Stimulated activated effector memory CD8-positive, alpha-beta T cell treated with anti-CD3 and anti-CD28 coated beads, Interleukin-12 subunit alpha, Interleukin-12 subunit beta, amount 100 ng/mL, for 72 hours (primary cell): ENCODE data around the gene KLK14.

Experiments
- ATAC-seq: fragments of 150-1000 bp; cut with Tn5 transposase; 2 replicates; pipeline ENCODE4 v1.10.0; 2021
- DNase-seq, 2 donors: peaks; one replicate each; pipeline ENCODE4 v3.0.0; 2021 to 2022; ENCODE audit warnings: low spot score in 2 of 2
- H3K27ac Mint-ChIP-seq: one replicate; pipeline ENCODE4 v1.8.0; 2022; ENCODE audit warnings: mild to moderate bottlenecking, mixed read lengths
- H3K36me3 Mint-ChIP-seq: one replicate; pipeline ENCODE4 v1.8.0; 2022; ENCODE audit warnings: mild to moderate bottlenecking, mixed read lengths
- H3K4me1 Mint-ChIP-seq: one replicate; pipeline ENCODE4 v1.8.0; 2022; ENCODE audit warnings: mixed read lengths
- H3K4me3 Mint-ChIP-seq: one replicate; pipeline ENCODE4 v1.8.0; 2022; ENCODE audit warnings: mild to moderate bottlenecking, mixed read lengths
- H3K9me3 Mint-ChIP-seq: one replicate; pipeline ENCODE4 v1.8.0; 2022; ENCODE audit warnings: mixed read lengths

Gene KLK14

DNA sequence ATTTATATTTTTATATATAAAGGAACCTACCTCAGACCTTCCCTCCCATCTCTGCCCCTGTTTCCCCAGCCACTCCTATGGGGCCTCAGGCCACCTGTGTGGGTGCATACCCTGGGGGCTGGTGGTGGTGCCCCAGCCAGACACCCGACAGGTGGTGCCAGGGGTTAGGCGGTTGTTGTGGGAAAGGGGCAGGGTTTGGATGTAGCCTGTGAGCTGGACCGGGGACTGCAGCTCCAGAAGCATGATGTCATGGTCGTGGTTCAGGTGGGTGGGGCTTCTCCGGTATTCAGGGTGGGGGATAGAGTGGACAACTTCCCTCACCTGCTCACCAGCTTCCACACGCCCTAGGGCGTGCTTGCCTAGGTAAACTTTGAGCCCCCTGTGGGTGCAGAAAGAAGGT, 23.0 kb downstream of the KLK14 start:
- Mint-ChIP-seq H3K36me3 (no peaks in the 10 kb centered on the region), H3K27ac (no peak overlapping the region), H3K4me1 (no peaks in the 10 kb centered on the region), H3K4me3 (no peak overlapping the region), H3K9me3 (no peaks in the 10 kb centered on the region)
- ATAC-seq (no peak), DNase-seq (no peak)

DNA sequence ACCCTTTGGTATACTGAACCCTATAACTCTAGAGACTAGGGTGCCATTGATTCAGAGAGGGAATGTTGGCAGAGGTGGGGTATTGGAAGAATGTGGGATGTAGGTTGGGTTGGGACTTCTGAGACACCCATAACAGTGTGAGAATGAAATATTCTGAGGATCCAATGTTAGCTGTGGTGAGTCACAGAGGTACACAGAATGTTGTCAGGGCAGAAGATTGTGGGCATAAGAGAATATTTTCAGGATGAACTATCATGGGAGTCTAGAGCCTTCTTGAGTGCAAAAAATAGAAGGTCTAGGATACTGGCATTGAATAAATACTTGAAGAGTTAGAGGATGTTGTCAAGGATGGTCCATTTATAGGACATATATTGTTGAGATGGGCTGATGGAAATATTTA, 26.8 kb downstream of the KLK14 start:
- DNase-seq: no peak
- H3K36me3 Mint-ChIP-seq: no peaks in the 10 kb centered on the region
- ATAC-seq: no peak
- H3K4me3 Mint-ChIP-seq: no peak overlapping the region
- H3K9me3 Mint-ChIP-seq: no peaks in the 10 kb centered on the region
- no peak overlapping the region for H3K27ac Mint-ChIP-seq
- H3K4me1 Mint-ChIP-seq: no peaks in the 10 kb centered on the region

DNA sequence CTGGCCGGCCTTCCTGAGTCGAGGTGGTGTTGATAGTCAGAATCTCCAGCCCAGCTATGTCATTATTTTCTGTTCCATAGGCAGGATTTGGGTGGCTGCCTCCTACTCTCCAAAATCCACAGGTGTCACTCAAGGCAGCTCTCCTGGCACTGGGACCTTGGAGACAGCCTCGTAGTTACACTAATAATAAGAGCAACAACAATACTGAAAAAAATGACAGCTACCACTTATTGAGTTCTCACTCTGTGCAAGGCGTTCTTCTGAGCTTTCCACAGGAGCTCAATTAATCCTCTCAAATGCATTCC, 35.7 kb downstream of the KLK14 start:
- DNase-seq (no peak), ATAC-seq (no peak)
- Mint-ChIP-seq H3K27ac (no peak overlapping the region), H3K36me3 (no peaks in the 10 kb centered on the region), H3K4me1 (no peaks in the 10 kb centered on the region), H3K9me3 (no peaks in the 10 kb centered on the region), H3K4me3 (no peak overlapping the region)

DNA sequence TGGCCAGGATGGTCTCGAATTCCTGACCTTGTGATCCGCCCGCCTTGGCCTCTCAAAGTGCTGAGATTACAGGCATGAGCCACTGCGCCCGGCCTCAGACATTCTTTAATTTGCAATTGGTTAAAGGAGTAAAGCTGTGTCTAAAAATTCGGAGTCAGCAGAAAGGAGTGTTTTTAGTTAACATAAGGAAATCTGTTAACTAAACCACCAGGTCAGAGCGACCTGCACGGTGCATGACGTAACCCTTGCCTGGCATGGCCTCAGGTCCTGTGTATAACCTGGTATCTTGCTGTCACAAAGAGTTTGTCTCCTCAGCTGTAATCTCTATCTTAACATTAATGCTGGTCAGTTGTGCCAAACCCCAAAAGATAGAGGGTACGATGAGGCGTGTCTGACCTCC, 38.4 kb downstream of the KLK14 start:
- Mint-ChIP-seq H3K4me3 (no peak overlapping the region), H3K36me3 (no peaks in the 10 kb centered on the region), H3K27ac (no peak overlapping the region), H3K4me1 (no peaks in the 10 kb centered on the region), H3K9me3 (no peaks in the 10 kb centered on the region)
- ATAC-seq (no peak), DNase-seq (no peak)

DNA sequence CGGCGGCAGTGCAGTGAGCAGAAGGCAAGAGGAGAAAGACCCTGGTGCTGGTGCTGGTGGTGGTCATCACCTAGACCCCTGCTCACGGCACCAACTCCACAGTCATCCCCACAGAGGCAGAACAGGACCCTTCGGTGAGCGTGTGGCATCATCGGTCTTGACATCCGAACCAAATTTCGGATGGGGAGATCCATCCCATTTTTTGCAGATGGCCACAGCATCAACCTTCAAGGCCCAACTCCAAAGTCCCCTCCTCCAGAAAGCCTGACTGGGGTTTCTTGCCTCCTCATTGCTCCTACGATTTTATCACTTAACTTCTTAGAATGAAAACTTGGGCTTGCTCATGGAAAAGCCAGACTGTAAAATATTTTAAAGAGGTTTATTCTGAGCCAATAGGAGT, 39.2 kb downstream of the KLK14 start:
- Mint-ChIP-seq H3K4me3 (no peak overlapping the region), H3K9me3 (no peaks in the 10 kb centered on the region), H3K36me3 (no peaks in the 10 kb centered on the region), H3K27ac (no peak overlapping the region), H3K4me1 (no peaks in the 10 kb centered on the region)
- DNase-seq (no peak), ATAC-seq (no peak)

DNA sequence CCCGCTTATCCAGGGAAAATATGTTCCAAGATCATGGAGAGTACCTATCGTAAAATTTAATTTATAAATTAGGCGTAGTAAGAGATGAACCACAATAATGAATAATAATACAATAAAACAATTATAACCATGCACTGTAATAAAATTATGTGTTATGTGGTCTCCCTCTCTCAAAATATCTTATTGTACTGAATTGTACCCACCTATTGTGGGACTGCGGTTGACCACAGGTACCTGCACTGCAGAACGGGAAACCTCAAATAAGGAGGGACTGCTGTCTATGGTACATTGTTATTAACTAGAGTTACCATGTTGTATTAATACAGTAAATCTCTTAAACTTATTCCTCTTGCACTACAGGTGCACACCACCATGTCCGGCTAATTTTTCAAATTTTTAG, 42.5 kb downstream of the KLK14 start:
- Mint-ChIP-seq H3K36me3 (peaks cover 4% of the 10 kb centered on the region), H3K4me3 (no peak overlapping the region), H3K4me1 (no peaks in the 10 kb centered on the region), H3K9me3 (no peaks in the 10 kb centered on the region), H3K27ac (no peak overlapping the region)
- ATAC-seq: no peak
- DNase-seq: no peak

GRCh38 chr19:51036519-51036918, 46.2 kb downstream of the KLK14 start:
- ATAC-seq (no peak), DNase-seq (no peak)
- no peaks in the 10 kb centered on the region for H3K9me3 Mint-ChIP-seq
- peaks cover 4% of the 10 kb centered on the region for H3K36me3 Mint-ChIP-seq
- no peak overlapping the region for H3K4me3 Mint-ChIP-seq
- H3K4me1 Mint-ChIP-seq: no peaks in the 10 kb centered on the region
- H3K27ac Mint-ChIP-seq: no peak overlapping the region

DNA sequence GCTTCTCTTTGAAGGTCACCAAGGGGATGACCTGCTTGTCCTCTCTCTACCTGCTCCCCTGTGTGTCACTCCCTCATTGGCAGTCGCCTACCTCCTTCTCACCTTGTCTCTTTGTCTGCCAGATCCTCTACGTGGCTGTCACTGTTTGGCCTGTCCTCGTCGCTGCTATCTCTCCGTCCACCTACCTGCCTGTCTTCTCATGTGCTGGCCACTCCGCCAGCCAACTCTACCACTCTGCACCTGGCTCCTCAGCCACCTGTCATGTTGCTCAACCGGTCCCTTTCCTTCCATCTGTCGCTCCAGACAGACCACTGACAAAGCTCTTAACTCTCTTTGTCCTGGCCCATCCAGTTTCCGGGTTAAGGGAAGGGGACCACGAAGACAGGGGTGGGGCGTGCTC, 48.0 kb downstream of the KLK14 start, which contains the start of gene KLK12:
Gene KLK12 (minus strand): TSS at position 299 of the 400 bp plus-strand sequence. CDS start 381 bp downstream, outside the sequence.
- H3K4me1 Mint-ChIP-seq: no peaks in the 10 kb centered on the region
- no peak within 1 kb of the TSS for H3K27ac Mint-ChIP-seq
- H3K9me3 Mint-ChIP-seq: no peaks in the 10 kb centered on the region
- DNase-seq (no peak), ATAC-seq (no peak)
- H3K36me3 Mint-ChIP-seq: peaks cover 4% of the 10 kb centered on the region
- H3K4me3 Mint-ChIP-seq: no peak within 1 kb of the TSS

DNA sequence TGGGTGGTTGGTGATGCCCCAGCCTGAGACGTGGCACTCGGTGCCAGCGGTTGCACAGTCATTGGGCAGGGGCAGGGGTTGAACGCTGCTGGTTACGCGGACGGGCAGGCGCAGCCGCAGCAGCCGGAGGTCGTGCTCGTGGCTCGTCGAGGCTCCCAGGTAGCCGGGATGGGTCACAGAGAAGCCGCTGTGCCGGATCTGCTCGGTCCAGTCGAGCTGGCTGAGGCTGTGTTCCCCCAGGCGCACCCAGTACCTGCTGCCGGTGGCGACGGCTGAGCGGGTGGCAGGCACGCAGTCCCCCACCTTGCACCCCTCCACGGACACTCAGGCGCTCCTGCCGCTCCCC, 50.8 kb downstream of the KLK14 start:
- Mint-ChIP-seq H3K4me3 (no peak overlapping the region), H3K36me3 (peaks cover 4% of the 10 kb centered on the region), H3K4me1 (no peaks in the 10 kb centered on the region), H3K27ac (no peak overlapping the region), H3K9me3 (no peaks in the 10 kb centered on the region)
- ATAC-seq: no peak
- no peak for DNase-seq

DNA sequence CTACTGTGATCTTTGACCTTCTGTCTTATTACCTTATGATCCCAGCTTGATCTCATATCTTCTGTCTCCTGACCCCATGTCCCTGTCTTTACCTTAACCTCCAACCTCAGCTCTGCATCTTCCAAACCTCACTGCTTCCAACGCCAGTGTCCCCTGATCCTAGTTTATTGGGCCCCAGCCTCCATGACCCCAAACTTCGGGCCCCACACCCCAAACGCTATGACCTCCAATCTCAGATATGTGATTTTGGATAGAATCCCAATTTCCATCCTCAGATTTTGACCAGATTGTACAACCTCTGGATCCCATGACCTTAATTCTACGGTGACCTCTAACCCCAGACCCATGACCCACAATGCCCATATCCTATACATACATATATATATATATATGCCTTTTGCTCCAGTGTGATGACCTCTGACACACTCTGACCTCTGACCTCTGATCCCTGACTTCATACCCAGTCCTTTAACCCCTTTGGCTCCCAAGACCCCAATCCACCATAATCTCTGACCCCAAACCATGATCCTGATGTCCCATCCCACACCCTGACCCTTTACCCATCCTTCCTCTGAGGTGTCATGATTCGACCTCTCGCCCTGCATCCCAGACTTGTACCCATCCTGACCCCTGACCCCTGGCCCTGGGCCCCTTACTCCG, 51.3 kb downstream of the KLK14 start:
- ATAC-seq (no peak), DNase-seq (no peak)
- no peak overlapping the region for H3K4me3 Mint-ChIP-seq
- H3K4me1 Mint-ChIP-seq: no peaks in the 10 kb centered on the region
- H3K9me3 Mint-ChIP-seq: no peaks in the 10 kb centered on the region
- no peak overlapping the region for H3K27ac Mint-ChIP-seq
- peaks cover 4% of the 10 kb centered on the region for H3K36me3 Mint-ChIP-seq

DNA sequence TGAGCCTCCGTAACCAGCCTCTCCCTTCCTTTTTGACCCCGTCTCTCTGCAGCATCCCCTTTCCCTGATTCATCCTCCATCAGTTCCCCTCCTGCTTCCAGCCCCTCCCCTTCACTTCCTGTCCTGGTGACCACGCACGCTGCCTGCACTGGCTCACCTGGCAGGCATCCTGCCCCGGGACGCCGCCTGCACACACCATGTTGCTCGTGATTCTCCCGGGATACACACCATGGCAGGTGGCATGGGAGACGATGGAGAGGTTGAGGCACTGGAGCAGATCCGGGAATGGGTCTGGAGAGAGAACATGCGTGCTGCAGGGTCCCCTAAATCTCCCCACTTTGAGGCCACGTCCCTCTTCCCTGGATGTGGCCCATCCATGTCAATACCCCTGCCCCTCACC, 52.1 kb downstream of the KLK14 start:
- H3K4me3 Mint-ChIP-seq: no peak overlapping the region
- no peaks in the 10 kb centered on the region for H3K4me1 Mint-ChIP-seq
- H3K27ac Mint-ChIP-seq: no peak overlapping the region
- H3K36me3 Mint-ChIP-seq: peaks cover 4% of the 10 kb centered on the region
- ATAC-seq: no peak
- no peak for DNase-seq
- H3K9me3 Mint-ChIP-seq: no peaks in the 10 kb centered on the region

- Mint-ChIP-seq H3K27ac (no peak overlapping the region), H3K36me3 (no peaks in the 10 kb centered on the region), H3K4me1 (no peaks in the 10 kb centered on the region), H3K4me3 (no peak overlapping the region), H3K9me3 (no peaks in the 10 kb centered on the region)
- ATAC-seq: no peak
- no peak for DNase-seq
These were observed 53.0 kb downstream of the KLK14 start for GRCh38 chr19:51029718-51030117.
